WI38 (cell line): ENCODE data around the gene TCF21.
"Not testable (repeated sequence)": the region's sequence is repeated elsewhere in the genome, so short reads cannot be mapped to it uniquely, and the experiment has no call there.

Source experiments
- H3K4me3 ChIP-seq: 2 replicates; pipeline ENCODE4 v1.5.1; 2011; ENCODE audit warnings: low read depth, mild to moderate bottlenecking, control low read depth, low read length
- TF ChIP-seq, protein P1 (sequence below): IDR thresholded peaks from 2 replicates; pipeline ENCODE4 v1.5.1; 2012; ENCODE audit warnings: low read depth, mild to moderate bottlenecking, control low read depth, low read length

TCF21 gene

DNA sequence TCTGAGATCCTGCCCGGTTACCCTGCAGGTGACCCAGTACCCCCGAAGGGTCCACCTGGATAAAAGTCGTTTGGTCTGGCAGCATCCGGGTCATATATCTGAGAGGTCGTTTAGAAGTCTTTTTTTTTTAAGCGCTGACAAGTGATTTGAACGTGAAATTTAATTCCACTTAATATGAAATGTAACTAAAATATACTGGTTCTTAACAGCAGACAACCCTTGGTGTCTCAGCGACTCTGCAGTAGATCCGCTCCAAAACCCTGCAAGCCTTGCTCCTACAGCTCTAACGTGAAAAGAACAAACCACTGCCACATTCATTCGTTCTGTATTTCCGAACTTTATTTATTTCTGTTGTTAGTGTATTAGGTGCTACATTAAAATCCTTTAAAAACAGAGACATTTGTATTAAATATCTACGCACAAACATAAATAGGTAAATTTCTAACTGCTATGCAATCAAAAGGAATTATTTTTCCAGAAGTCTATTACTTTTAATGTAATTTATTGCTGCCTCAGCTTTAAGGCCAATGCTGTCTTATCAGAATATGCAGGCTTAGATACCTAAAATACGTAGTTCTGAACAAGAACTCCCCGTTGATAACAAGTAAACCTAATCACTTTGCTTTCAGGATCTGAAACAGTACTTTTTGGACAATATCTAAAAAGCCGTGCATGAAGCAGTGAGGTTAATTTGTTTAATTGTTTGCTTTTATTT, 33.5 kb upstream of the TCF21 start:
- TF ChIP-seq, protein P1, sequence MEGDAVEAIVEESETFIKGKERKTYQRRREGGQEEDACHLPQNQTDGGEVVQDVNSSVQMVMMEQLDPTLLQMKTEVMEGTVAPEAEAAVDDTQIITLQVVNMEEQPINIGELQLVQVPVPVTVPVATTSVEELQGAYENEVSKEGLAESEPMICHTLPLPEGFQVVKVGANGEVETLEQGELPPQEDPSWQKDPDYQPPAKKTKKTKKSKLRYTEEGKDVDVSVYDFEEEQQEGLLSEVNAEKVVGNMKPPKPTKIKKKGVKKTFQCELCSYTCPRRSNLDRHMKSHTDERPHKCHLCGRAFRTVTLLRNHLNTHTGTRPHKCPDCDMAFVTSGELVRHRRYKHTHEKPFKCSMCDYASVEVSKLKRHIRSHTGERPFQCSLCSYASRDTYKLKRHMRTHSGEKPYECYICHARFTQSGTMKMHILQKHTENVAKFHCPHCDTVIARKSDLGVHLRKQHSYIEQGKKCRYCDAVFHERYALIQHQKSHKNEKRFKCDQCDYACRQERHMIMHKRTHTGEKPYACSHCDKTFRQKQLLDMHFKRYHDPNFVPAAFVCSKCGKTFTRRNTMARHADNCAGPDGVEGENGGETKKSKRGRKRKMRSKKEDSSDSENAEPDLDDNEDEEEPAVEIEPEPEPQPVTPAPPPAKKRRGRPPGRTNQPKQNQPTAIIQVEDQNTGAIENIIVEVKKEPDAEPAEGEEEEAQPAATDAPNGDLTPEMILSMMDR, result no peak
- no peak overlapping the region for H3K4me3 ChIP-seq

DNA sequence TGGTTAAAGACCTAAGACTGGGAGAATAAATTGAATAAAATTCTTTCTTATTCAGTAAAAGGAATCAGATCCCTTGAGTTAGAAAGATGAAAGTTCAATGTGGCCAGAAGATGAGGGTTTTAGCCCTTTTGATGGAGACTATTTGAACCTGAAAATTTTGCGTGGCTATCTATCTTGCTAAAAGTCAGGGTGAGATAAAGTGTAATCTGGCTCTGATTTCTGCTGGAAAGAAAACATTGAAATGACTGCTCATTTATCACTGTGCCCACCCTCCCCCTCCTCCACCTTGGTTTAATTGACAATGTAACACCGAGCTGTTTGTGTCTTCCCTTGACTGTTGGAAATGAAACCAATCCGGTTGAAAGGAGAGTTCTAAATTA, 32.9 kb upstream of the TCF21 start:
- TF ChIP-seq, protein P1, result no peak

GRCh38 chr6:133856911-133857310, 32.0 kb upstream of the TCF21 start:
- no peak overlapping the region for H3K4me3 ChIP-seq
- TF ChIP-seq, protein P1, result no peak

More for the DNA sequence above, 32.9 kb upstream of the TCF21 start:
- no peak overlapping the region for H3K4me3 ChIP-seq

DNA sequence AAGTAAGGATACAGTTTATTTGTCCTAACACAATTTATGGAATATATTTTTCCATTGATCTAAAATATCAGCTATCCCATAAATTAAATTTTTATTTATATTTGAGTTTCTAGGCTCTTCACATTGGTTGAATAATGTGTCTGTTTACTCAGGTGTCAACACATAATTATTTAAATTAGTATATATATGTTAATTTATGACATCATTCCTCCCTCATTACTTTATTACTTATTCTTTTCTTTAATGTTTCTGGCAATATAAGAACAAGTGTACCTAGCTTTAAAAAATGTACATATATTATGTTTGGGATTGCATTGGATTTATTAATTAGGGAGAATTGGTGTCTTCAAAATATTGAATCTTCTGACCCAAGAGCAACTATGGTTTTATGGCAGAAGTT, 31.2 kb upstream of the TCF21 start:
- TF ChIP-seq, protein P1, result no peak
- H3K4me3 ChIP-seq, result no peak overlapping the region

- not testable (repeated sequence) for H3K4me3 ChIP-seq
Measured at GRCh38 chr6:133861337-133861736, 27.6 kb upstream of the TCF21 start.

GRCh38 chr6:133863228-133863627, 25.7 kb upstream of the TCF21 start:
- H3K4me3 ChIP-seq, result no peak overlapping the region
- TF ChIP-seq, protein P1, result no peak

- TF ChIP-seq, protein P1, result no peak
- no peak overlapping the region for H3K4me3 ChIP-seq
Measured at GRCh38 chr6:133865680-133866079, 23.2 kb upstream of the TCF21 start.

DNA sequence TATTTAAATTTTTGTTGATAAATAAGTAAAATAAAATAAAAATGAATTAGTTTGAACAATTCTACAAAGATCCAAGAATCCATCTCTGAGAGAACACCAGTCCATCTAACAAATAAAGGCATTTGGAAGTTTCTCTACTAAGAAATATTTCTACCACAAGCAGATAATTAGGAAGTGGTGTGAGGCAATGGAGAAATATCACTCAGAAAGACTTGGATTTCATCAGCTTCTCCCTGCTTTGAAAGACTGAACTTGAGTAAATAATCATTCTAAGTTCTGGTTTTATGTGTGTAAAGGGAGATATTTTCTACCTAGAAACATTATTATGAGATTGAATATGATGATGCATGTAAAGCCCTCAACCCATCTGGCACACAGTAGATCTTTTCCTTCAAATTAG, 17.8 kb upstream of the TCF21 start:
- TF ChIP-seq, protein P1, result no peak
- H3K4me3 ChIP-seq, result no peak overlapping the region
